GM12873 (cell line): Measurements from ENCODE around the gene TNIK.

Source experiments
- TF ChIP-seq, protein P1 (sequence below): IDR thresholded peaks from 2 replicates; pipeline ENCODE4 v1.5.1; 2012; ENCODE audit warnings: low read depth, mild to moderate bottlenecking, moderate library complexity, low read length, control low read depth; ENCODE audit not compliant: insufficient read depth; ENCODE audit errors: missing control alignments

TNIK gene

DNA sequence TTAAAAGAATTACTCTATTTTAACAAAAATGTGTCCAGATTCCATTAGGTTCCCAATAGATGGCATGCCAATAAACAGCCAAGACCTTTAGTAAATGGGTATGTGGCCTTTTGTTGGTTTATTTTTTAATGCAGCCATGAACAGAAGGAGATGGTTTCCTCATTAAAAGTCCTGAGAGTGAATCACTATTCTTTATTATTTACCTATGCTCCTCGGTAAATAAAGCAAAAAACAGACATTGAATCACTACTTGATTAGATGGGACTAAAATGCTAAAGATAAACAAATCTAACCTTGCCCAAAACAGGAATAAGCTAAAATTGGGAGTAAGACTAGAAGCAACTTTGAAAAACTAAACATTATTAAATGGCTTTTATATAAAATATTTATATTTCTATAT, 94.2 kb downstream of the TNIK start:
- TF ChIP-seq, protein P1, sequence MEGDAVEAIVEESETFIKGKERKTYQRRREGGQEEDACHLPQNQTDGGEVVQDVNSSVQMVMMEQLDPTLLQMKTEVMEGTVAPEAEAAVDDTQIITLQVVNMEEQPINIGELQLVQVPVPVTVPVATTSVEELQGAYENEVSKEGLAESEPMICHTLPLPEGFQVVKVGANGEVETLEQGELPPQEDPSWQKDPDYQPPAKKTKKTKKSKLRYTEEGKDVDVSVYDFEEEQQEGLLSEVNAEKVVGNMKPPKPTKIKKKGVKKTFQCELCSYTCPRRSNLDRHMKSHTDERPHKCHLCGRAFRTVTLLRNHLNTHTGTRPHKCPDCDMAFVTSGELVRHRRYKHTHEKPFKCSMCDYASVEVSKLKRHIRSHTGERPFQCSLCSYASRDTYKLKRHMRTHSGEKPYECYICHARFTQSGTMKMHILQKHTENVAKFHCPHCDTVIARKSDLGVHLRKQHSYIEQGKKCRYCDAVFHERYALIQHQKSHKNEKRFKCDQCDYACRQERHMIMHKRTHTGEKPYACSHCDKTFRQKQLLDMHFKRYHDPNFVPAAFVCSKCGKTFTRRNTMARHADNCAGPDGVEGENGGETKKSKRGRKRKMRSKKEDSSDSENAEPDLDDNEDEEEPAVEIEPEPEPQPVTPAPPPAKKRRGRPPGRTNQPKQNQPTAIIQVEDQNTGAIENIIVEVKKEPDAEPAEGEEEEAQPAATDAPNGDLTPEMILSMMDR, result no peak

GRCh38 chr3:171365489-171365888, 94.7 kb downstream of the TNIK start:
- TF ChIP-seq, protein P1, result no peak

DNA sequence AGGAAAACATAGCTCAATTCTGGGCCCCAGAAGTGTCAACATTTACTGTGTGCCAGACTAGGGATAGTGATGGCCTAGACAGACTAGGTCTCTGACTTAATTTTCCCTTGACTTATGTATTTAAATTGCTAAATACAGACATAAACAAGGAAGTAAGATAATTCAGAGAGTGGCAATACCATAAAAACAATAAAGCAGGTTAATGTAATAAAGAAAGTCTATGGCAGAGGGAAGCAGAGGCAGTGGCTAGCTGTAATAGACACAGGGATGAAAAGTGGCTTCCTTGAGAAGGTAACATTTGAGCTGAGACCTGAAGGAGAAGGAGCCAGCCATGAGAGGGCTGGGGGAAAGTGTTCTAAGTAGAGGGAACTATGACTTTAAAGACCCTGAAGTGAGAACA, 95.7 kb downstream of the TNIK start:
- TF ChIP-seq, protein P1, result no peak

DNA sequence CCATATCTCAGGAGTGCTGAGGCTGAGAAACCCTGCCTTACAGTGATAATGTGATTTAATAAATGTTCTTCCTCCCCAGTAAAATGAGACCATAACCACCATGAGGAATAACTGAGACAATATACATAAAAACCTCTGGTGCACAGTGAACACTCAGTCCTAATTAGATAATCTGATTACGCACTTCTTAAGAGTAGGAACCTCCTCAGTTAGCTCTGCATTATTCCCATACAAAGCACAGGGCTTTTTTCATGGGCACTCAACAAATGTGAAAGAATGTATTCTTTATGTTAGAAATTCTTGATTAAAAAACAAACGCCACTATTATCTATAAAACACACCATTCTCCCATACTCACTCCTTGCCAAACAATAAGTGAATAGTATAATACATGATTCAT, 97.0 kb downstream of the TNIK start:
- TF ChIP-seq, protein P1, result no peak

GRCh38 chr3:171362575-171362974, 97.6 kb downstream of the TNIK start:
- TF ChIP-seq, protein P1, result no peak

DNA sequence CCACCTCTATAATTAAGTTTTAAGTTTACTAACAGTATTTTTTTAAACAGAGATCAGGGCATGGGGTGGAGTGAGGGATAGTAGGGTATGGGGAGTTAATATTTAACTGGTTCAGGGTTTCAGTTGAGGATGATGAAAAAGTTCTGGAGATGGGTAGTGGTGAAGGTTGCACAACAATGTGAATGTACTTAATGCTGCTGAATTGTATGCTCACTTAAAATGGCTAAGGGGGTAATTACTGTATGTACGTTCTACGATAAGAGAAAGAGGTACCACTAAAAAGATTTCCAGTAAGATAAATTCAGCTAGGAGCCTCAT, 101.4 kb downstream of the TNIK start:
- TF ChIP-seq, protein P1, result no peak

DNA sequence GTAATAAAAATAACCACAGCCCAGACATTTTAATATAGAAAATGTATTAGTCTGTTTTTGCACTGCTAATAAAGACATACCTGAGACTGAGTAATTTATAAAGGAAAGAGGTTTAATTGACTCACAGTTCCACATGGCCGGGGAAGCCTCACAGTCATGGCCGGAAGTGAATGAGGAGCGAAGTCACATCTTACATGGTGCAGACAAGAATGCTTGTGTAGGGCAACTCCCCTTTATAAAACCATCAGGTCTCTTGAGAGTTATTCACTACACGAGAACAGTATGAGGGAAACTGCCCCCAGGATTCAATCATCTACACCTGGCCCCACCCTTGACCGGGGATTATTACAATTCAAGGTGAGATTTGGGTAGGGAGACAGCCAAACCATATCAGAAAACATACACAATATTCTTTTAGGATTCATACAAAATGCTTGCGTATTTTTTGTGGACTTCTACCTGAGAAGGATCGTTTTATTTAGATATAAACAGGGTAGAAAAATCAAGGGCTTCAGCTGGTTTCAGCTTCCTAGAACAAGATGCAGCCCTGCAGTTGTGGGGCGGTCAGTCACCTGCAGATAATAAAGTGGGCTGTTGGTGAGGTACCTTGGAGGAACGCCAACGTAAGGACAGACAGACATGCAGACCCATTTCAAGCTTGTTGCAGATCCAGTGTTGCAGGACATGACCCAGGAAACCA, 101.9 kb downstream of the TNIK start:
- TF ChIP-seq, protein P1, result no peak
